Calu3 (cell line): ENCODE results near the gene ATG9B. TPM values are rescaled to one million over a fixed set of nuclear protein-coding genes. Genes with fewer than 3 reads are reported as not detected.

Source experiments
- BruUV-seq: library from RNA; stranded (reverse); fragments of 400-500 nt; replicated peaks from 2 replicates; lab custom pipeline; 2021; lab: Mats Ljungman, UMichigan
- CTCF ChIA-PET: fragments of 300-600 bp; sonication (Branson Sonifier 250); formaldehyde crosslinking; loops from one replicate; lab custom pipeline; 2022; ENCODE audit warnings: antibody characterized with exemption; lab: Charles Lee
- DNase-seq: peaks from one replicate; pipeline ENCODE4 v3.0.0; 2022
- H3K27ac Mint-ChIP-seq: one replicate; pipeline ENCODE4 v1.8.0; 2022; ENCODE audit warnings: mixed read lengths; ENCODE audit not compliant: unreplicated experiment
- H3K27me3 Mint-ChIP-seq: one replicate; pipeline ENCODE4 v1.8.0; 2022; ENCODE audit warnings: mixed read lengths; ENCODE audit not compliant: unreplicated experiment
- H3K36me3 Mint-ChIP-seq: one replicate; pipeline ENCODE4 v1.8.0; 2022; ENCODE audit warnings: mild to moderate bottlenecking, moderate library complexity, mixed read lengths; ENCODE audit not compliant: insufficient read depth, unreplicated experiment
- H3K4me1 Mint-ChIP-seq: one replicate; pipeline ENCODE4 v1.8.0; 2022; ENCODE audit warnings: mild to moderate bottlenecking, low read depth, mixed read lengths; ENCODE audit not compliant: unreplicated experiment
- H3K4me3 Mint-ChIP-seq: one replicate; pipeline ENCODE4 v1.8.0; 2022; ENCODE audit warnings: mild to moderate bottlenecking, low read depth, moderate library complexity, mixed read lengths; ENCODE audit not compliant: unreplicated experiment
- H3K9me3 Mint-ChIP-seq: one replicate; pipeline ENCODE4 v1.8.0; 2022; ENCODE audit warnings: low read depth, mixed read lengths; ENCODE audit not compliant: unreplicated experiment
- intact Hi-C: fragments of 100-400 bp; cut with micrococcal nuclease; formaldehyde crosslinking; loops from one replicate; pipeline ENCODE4 v1.10.0; 2022; ENCODE audit not compliant: unreplicated experiment
- total RNA-seq: library from RNA; stranded (reverse); gene quantifications from 2 replicates; pipeline ENCODE4 v1.2.3, GENCODE V29; 2022
- TF ChIP-seq, protein P1 (sequence below): fragments of 200-600 bp; IDR thresholded peaks from one replicate; pipeline ENCODE4 v1.8.0; 2022; ENCODE audit warnings: antibody characterized with exemption; ENCODE audit not compliant: unreplicated experiment

ATG9B gene
- total RNA-seq, 1 experiment from 2014 or later, result 7.9 TPM

DNA sequence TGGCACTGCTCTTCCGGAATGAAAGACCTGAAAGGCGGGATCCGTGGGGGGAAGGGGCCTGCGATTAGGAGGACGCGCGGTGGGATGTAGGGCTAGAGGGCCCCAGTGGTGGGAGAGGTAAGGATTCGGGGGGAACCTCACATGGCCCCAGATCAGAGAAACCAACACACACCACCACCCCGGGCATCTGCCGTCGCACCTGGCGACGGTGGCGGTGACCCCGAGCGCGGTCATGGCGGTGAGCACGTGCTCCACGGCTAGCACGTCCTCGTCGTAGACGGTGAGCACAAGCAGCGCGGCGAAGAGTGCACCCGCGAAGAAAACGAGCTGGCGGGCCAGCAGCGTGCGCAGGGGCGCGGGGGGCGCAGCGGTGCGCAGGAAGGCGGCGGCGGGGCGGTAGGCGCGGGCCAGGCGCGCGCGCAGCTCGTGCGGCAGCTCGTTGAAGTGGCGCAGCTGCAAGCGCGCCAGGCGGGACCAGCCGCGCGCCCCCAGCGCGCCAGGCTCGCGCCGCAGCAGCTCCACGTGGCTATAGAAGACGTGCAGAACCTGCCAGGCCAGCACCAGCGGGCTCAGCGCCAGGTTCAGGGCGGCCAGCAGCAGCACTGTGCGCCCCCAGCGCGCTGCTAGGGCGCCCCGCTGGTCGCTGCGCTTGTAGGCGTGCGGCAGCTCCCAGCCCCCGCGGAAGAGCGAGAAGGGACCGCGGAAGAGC, 5.7 kb downstream of the ATG9B start:
- DNase-seq, result peak; percentile 58
- TF ChIP-seq, protein P1, sequence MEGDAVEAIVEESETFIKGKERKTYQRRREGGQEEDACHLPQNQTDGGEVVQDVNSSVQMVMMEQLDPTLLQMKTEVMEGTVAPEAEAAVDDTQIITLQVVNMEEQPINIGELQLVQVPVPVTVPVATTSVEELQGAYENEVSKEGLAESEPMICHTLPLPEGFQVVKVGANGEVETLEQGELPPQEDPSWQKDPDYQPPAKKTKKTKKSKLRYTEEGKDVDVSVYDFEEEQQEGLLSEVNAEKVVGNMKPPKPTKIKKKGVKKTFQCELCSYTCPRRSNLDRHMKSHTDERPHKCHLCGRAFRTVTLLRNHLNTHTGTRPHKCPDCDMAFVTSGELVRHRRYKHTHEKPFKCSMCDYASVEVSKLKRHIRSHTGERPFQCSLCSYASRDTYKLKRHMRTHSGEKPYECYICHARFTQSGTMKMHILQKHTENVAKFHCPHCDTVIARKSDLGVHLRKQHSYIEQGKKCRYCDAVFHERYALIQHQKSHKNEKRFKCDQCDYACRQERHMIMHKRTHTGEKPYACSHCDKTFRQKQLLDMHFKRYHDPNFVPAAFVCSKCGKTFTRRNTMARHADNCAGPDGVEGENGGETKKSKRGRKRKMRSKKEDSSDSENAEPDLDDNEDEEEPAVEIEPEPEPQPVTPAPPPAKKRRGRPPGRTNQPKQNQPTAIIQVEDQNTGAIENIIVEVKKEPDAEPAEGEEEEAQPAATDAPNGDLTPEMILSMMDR, result no peak
- Mint-ChIP-seq H3K27ac (no peak overlapping the region), H3K27me3 (peaks cover 64% of the 10 kb centered on the region), H3K4me3 (peak overlapping the region; percentile 48), H3K4me1 (peaks cover 16% of the 10 kb centered on the region), H3K36me3 (peaks cover 10% of the 10 kb centered on the region), H3K9me3 (no peaks in the 10 kb centered on the region)
- no TSS peak for BruUV-seq
- CTCF ChIA-PET, result interaction anchor here (0.8 to 1.3 kb wide), 3 partner anchors 10 to 117 kb away, joined by 3 to 4 read pairs (median 3); partner anchors contain the start of gene ABCB8
- intact Hi-C loops, result no loop called here

DNA sequence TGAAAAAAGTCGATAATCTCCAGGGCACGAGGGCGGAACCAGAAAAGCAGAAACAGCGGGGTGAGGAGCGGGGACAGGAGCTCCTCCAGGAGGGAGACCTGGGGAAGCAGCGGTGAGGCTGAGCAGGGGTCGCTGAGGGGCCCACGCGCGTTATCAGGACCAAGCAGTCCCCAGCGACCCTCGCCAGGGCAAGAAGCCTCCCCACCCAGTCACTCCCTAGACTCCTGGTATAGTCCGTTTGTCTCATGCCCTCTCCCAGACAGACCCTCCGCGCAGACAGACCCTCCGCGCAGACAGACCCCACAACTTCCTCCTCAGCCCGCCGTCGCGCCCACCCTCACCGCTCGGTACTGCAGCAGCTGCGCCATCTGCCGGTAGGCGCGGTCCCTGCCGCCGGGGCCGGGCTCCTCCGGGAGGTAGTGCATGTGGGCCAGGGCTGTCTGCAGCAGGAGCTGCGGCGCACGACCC, 6.3 kb downstream of the ATG9B start:
- TF ChIP-seq, protein P1, result peak; percentile 78
- Mint-ChIP-seq H3K4me3 (peak overlapping the region; percentile 48), H3K9me3 (no peaks in the 10 kb centered on the region), H3K4me1 (peaks cover 16% of the 10 kb centered on the region), H3K27ac (no peak overlapping the region), H3K36me3 (peaks cover 8% of the 10 kb centered on the region), H3K27me3 (peaks cover 64% of the 10 kb centered on the region)
- peak; percentile 64 for DNase-seq
- BruUV-seq, result no TSS peak
- CTCF ChIA-PET, result interaction anchor here (0.8 to 1.3 kb wide), 3 partner anchors 10 to 117 kb away, joined by 3 to 4 read pairs (median 3); partner anchors contain the start of gene ABCB8
- intact Hi-C loops, result no loop called here

DNA sequence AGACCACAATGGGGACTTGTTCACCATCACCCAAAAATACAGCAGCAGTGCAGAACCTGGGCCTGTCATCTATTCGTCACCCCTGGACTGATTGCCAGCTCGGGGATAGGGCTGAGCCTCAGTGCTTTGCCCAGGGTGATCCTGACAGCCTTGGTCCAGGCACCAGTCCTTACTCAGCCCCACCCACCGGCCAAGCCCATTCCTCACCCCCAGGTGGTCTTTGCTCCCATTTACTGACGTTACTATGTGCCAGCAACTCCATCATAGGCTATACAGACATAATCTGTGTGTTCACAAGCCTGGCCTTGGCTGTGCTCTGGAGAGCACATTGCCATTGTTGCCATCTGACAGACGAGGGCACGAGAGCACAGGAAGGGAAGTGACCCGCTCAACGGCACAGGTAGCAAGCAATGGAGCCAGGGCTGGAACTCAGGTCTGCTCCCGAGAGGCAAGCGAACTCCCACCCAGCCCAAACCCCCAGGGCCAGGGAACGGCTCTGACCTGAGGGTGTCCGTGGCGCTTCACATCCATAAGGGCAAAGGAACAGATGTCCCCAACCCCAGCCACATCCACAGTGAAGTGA, 6.8 kb downstream of the ATG9B start:
- CTCF ChIA-PET, result interaction anchor here (0.9 kb wide), 1 partner anchor 55 kb away, joined by 3 read pairs; no protein-coding TSS in a partner anchor
- BruUV-seq, result no TSS peak
- intact Hi-C loops, result no loop called here
- no peak overlapping the region for H3K27ac Mint-ChIP-seq
- H3K4me3 Mint-ChIP-seq, result peak overlapping the region; percentile 48
- TF ChIP-seq, protein P1, result no peak
- peaks cover 21% of the 10 kb centered on the region for H3K4me1 Mint-ChIP-seq
- peaks cover 5% of the 10 kb centered on the region for H3K36me3 Mint-ChIP-seq
- H3K27me3 Mint-ChIP-seq, result peaks cover 64% of the 10 kb centered on the region
- H3K9me3 Mint-ChIP-seq, result no peaks in the 10 kb centered on the region
- no peak for DNase-seq

DNA sequence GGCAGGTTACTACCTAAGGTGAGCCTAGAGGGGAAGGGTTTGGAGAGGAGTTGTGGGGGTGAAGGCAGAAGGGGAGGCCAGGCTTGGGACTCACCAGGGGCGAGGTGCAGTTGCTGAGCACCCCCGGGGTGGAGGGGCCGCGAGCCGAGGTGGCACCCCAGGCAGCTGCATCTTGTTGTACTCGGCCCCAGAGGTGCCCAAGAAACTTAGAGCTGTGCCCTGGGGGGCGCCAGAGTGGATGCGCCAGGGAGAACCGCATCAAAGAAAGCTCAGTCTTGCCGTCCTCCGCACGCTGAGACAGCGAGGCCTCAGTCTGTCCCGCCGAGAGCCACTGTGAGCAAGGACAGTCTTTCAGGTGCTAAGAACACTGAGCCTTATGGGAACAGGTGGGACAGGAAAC, 7.4 kb downstream of the ATG9B start:
- no peaks in the 10 kb centered on the region for H3K9me3 Mint-ChIP-seq
- peaks cover 26% of the 10 kb centered on the region for H3K4me1 Mint-ChIP-seq
- DNase-seq, result no peak
- peaks cover 5% of the 10 kb centered on the region for H3K36me3 Mint-ChIP-seq
- H3K27me3 Mint-ChIP-seq, result peaks cover 64% of the 10 kb centered on the region
- TF ChIP-seq, protein P1, result no peak
- no TSS peak for BruUV-seq
- CTCF ChIA-PET, result interaction anchor here (0.9 kb wide), 1 partner anchor 54 kb away, joined by 3 read pairs; no protein-coding TSS in a partner anchor
- intact Hi-C loops, result no loop called here
- H3K4me3 Mint-ChIP-seq, result no peak overlapping the region
- no peak overlapping the region for H3K27ac Mint-ChIP-seq
